Left ventricle myocardium inferior (tissue), 1 donor: ENCODE measurements around the gene NPAS2. TPM values are rescaled to one million over a fixed set of nuclear protein-coding genes. Genes with fewer than 3 reads are reported as not detected.
A peak's percentile ranks its signal among the peaks of the same experiment; 100 is the strongest.

Experiments used
- DNase-seq: peaks from one replicate; pipeline ENCODE4 v3.0.0-alpha.2; 2020
- H3K27ac ChIP-seq: fragments of 200-600 bp; replicated peaks from 2 replicates; pipeline ENCODE4 v1.8.0; 2021
- H3K27me3 ChIP-seq: fragments of 200-600 bp; 2 replicates; pipeline ENCODE4 v1.8.0; 2021; ENCODE audit warnings: low read depth
- H3K36me3 ChIP-seq: fragments of 200-600 bp; 2 replicates; pipeline ENCODE4 v1.8.0; 2021
- H3K4me1 ChIP-seq: fragments of 200-600 bp; 2 replicates; pipeline ENCODE4 v1.8.0; 2021
- H3K4me3 ChIP-seq: fragments of 200-600 bp; 2 replicates; pipeline ENCODE4 v1.8.0; 2021; ENCODE audit warnings: mild to moderate bottlenecking, moderate library complexity
- H3K9me3 ChIP-seq: fragments of 200-600 bp; replicated peaks from 2 replicates; pipeline ENCODE4 v1.8.0; 2021
- intact Hi-C: fragments of 100-400 bp; cut with micrococcal nuclease; formaldehyde crosslinking; loops from one replicate; pipeline ENCODE4 v1.11.0; 2022
- total RNA-seq: library from RNA; stranded (reverse); fragmentation: NEBNext Ultra II Directional; extraction: Animal tissue kit (Norgen Biotek cat#: 25700); gene quantifications from one replicate; pipeline ENCODE4 v1.2.1, GENCODE V29; 2021
- TF ChIP-seq, protein P1 (sequence below): fragments of 200-600 bp; IDR thresholded peaks from 2 replicates; pipeline ENCODE4 v1.8.0; 2021; ENCODE audit warnings: antibody characterized with exemption, mild to moderate bottlenecking, borderline replicate concordance
- donor health status: DM: no; HTN: yes; CAD: no; lungs with severe emphysema.

NPAS2 gene
- total RNA-seq, 1 donor from 2014 or later = 51.0 TPM

DNA sequence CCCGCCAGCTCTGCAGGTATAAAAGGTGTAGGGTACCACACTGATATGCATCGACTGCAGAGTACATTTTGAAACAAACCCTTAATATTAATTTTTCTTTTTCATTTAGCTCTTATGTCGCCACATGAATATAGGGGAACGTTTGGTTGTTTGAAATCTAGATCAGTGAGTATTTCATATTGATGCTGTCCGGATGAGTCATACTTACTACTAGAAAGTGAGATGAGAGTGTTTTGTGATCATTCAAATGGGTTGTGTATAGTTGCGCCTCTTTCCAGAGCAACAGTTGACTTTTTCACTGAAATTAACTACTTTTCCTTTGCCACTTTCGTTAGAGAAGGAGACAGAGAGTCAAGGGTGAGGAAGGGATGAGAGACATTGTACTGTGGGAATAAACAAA lies 24.6 kb downstream of the NPAS2 start:
- TF ChIP-seq, protein P1, sequence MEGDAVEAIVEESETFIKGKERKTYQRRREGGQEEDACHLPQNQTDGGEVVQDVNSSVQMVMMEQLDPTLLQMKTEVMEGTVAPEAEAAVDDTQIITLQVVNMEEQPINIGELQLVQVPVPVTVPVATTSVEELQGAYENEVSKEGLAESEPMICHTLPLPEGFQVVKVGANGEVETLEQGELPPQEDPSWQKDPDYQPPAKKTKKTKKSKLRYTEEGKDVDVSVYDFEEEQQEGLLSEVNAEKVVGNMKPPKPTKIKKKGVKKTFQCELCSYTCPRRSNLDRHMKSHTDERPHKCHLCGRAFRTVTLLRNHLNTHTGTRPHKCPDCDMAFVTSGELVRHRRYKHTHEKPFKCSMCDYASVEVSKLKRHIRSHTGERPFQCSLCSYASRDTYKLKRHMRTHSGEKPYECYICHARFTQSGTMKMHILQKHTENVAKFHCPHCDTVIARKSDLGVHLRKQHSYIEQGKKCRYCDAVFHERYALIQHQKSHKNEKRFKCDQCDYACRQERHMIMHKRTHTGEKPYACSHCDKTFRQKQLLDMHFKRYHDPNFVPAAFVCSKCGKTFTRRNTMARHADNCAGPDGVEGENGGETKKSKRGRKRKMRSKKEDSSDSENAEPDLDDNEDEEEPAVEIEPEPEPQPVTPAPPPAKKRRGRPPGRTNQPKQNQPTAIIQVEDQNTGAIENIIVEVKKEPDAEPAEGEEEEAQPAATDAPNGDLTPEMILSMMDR = no peak
- Histone ChIP-seq H3K36me3 (no peaks in the 10 kb centered on the region), H3K4me1 (peaks cover 51% of the 10 kb centered on the region), H3K27ac (peak overlapping the region; percentile 80), H3K9me3 (no peaks in the 10 kb centered on the region), H3K27me3 (no peaks in the 10 kb centered on the region), H3K4me3 (no peak overlapping the region)
- DNase-seq = no peak
- intact Hi-C loops = no loop called here

DNA sequence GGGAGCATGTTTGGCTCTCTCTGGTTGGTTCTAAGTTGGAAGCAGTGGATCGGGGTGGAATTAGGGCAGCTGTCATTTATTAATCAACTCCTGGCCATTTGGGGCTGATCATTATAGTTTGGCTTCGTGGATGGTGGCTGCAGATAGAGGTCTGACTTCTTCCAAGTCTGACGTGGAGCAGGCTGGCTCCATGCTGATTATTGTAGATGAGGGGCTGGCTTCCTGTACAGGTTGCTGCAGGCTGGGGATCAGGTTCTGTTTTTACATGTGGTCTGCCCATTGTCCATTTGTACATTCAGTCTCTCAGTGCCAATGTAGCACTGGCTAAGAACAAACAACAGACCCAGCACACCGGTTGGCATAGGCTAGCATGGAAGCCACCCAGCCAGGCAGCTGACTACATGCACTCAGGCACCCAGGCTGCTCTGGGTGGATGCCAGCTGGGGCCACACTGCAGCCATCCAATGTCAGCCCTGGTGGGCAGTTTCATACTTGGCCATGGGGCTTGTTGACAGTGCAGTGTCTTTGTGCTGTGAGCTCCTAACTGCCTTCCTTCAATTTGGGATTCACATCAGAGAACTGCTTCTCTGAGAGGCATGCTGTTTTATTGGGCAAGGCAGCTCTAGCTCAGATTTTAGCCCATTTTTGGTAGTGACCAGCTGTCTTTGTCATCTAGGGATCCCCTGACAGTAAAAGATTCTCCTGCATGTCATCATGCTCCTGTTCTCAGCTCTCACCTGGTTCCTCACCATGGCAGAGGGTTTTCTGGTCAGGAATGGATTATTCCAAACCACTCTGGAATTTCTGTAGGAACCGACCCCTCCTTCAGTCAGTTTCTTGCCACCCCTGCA lies 25.4 kb downstream of the NPAS2 start:
- Histone ChIP-seq H3K36me3 (no peaks in the 10 kb centered on the region), H3K27ac (peak overlapping the region; percentile 80), H3K4me3 (no peak overlapping the region), H3K4me1 (peaks cover 53% of the 10 kb centered on the region), H3K27me3 (no peaks in the 10 kb centered on the region), H3K9me3 (no peaks in the 10 kb centered on the region)
- TF ChIP-seq, protein P1 = peak; percentile 31
- intact Hi-C loops = no loop called here
- DNase-seq = peak; percentile 84

- no peaks in the 10 kb centered on the region for H3K36me3 ChIP-seq
- no peak overlapping the region for H3K4me3 ChIP-seq
- TF ChIP-seq, protein P1 = no peak
- H3K9me3 ChIP-seq = no peaks in the 10 kb centered on the region
- intact Hi-C loops = no loop called here
- H3K27ac ChIP-seq = no peak overlapping the region
- no peaks in the 10 kb centered on the region for H3K27me3 ChIP-seq
- no peak for DNase-seq
- peaks cover 50% of the 10 kb centered on the region for H3K4me1 ChIP-seq
Observed at GRCh38 chr2:100846716-100847115, 26.8 kb downstream of the NPAS2 start.

DNA sequence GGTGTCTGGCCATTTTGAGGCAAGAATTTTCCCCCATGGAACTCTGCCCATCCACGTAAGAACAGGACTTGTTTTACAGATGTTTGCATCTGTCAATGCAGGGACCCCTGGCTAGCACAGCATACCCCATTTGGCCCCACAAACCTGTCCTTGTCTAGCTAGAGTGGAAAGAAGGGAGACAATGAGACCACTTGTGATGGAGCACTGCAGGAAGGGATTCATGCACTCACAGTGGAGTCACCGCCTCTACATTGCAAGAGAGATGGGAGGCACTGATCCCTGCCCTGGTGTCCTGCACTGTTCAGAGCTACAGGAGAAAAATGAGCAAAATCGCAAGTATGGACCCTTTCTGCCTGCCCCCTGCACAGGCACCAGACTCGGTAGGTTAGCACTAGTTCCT lies 32.5 kb downstream of the NPAS2 start:
- H3K4me1 ChIP-seq = peaks cover 60% of the 10 kb centered on the region
- H3K9me3 ChIP-seq = no peaks in the 10 kb centered on the region
- H3K36me3 ChIP-seq = no peaks in the 10 kb centered on the region
- no peaks in the 10 kb centered on the region for H3K27me3 ChIP-seq
- intact Hi-C loops = no loop called here
- TF ChIP-seq, protein P1 = no peak
- H3K4me3 ChIP-seq = no peak overlapping the region
- no peak overlapping the region for H3K27ac ChIP-seq
- no peak for DNase-seq

- H3K9me3 ChIP-seq = no peaks in the 10 kb centered on the region
- peak overlapping the region; percentile 44 for H3K27ac ChIP-seq
- H3K4me1 ChIP-seq = peaks cover 68% of the 10 kb centered on the region
- no peaks in the 10 kb centered on the region for H3K36me3 ChIP-seq
- H3K27me3 ChIP-seq = no peaks in the 10 kb centered on the region
- TF ChIP-seq, protein P1 = no peak
- DNase-seq = no peak
- H3K4me3 ChIP-seq = no peak overlapping the region
- intact Hi-C loops = no loop called here
Observed at GRCh38 chr2:100852999-100853908, 33.3 kb downstream of the NPAS2 start.
